ENCODE data around the gene TYW1B.
"Not testable (repeated sequence)": the region's sequence is repeated elsewhere in the genome, so short reads cannot be mapped to it uniquely, and the experiment has no call there.

Gene TYW1B

GRCh38 chr7:72704894-72705293 is 123.1 kb downstream of the TYW1B start:
- in situ Hi-C loops (cut with MboI; ENCODE audit: low sequenced_read_pairs) = no loop called here

- in situ Hi-C loops (cut with MboI; ENCODE audit: low sequenced_read_pairs) = not testable (repeated sequence)
These were observed 127.5 kb downstream of the TYW1B start for GRCh38 chr7:72700548-72700947.

- in situ Hi-C loops (cut with MboI; ENCODE audit: low sequenced_read_pairs) = not testable (repeated sequence)
These were observed 130.9 kb downstream of the TYW1B start for GRCh38 chr7:72697066-72697465.

GRCh38 chr7:72696643-72697042 is 131.4 kb downstream of the TYW1B start:
- in situ Hi-C loops (cut with MboI; ENCODE audit: low sequenced_read_pairs) = not testable (repeated sequence)

GRCh38 chr7:72695482-72695881 is 132.5 kb downstream of the TYW1B start:
- in situ Hi-C loops (cut with MboI; ENCODE audit: low sequenced_read_pairs) = not testable (repeated sequence)

- in situ Hi-C loops (cut with MboI; ENCODE audit: low sequenced_read_pairs) = not testable (repeated sequence)
These were observed 136.6 kb downstream of the TYW1B start for GRCh38 chr7:72691442-72691841.

- in situ Hi-C loops (cut with MboI; ENCODE audit: low sequenced_read_pairs) = not testable (repeated sequence)
These were observed 137.8 kb downstream of the TYW1B start for GRCh38 chr7:72690177-72690576.

DNA sequence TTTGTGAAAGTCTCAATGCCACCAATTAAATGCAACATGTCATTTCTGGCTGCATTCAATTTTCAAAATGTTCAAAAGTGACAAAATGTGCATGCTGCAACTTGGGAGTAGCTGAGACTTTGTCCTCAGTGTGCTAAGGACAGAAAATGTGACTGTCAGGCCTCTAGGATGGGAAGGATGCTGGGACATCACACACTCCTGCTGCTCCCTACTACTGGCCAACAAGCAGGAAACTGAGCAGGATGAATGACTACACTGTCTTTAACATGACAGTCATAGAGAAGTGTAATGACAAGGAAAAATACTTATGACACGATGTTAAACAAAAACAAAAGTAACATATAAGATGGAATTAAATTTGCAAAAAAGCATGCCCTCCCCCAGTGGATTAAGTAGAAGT is 138.7 kb downstream of the TYW1B start:
- in situ Hi-C loops (cut with MboI; ENCODE audit: low sequenced_read_pairs) = not testable (repeated sequence)

DNA sequence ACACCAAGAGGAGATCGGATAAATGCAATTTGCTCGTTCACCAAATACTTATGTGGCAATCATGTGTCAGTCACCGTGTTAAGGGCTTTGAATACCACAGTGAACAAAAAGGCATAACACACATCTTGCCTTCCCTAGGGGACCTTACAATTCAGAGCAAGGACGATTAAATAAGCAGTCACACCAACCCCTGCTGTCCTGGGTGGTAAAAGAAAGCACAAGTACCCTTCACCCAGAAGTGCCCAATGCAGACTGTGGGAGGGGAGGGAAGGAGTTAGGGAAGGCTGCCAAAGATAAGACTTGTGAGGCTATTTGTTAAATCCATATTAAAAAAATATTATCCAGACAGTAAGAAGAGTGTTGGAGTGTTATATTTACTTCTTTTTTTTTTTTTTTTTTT is 146.8 kb downstream of the TYW1B start:
- in situ Hi-C loops (cut with MboI; ENCODE audit: low sequenced_read_pairs) = not testable (repeated sequence)

DNA sequence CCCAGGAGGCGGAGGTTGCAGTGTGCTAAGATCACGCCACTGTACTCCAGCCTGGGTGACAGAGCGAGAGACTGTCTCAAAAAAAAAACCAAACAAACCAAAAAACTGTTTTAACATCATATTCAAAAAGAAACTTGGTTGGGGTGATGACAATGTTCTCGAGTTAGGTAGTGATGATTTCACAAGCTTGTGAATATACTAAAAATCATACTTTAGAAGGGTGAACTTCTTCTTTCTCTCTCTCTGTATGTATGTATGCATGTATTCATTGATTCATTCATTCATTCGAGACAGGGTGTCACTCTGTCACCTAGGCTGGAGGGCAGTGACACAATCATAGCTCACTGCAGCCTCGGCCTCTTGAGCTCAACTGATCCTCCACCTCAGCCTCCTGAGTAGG is 151.1 kb downstream of the TYW1B start:
- in situ Hi-C loops (cut with MboI; ENCODE audit: low sequenced_read_pairs) = not testable (repeated sequence)

DNA sequence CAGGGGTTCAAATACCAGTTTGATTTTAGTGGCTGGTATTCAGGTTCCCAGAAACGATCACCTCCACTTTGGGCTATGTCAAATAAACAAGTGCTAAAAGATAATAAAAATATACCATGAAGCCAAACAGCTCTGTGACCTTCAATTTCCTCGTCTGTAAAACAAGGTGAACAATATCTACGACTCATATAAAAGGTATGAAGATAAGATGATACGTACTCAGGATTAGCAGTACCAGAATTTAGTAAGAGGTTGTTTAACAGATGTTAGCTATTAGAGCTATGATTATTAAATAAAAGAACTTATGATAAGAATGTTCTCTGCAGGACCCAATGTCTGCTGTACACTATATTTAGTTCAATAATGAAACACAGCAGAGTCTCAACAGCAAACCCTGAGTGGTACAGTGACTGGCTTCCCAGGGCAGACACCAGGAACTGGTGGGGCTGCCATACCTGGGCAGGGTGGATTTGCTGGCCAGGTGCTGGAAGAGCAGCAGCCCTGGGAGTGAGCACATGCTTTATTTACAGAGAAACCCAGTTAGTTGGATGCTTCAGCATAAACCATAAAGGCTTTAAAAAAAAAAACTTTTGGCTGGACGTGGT is 151.8 kb downstream of the TYW1B start:
- in situ Hi-C loops (cut with MboI; ENCODE audit: low sequenced_read_pairs) = not testable (repeated sequence)

GRCh38 chr7:72675686-72676085 is 152.3 kb downstream of the TYW1B start:
- in situ Hi-C loops (cut with MboI; ENCODE audit: low sequenced_read_pairs) = not testable (repeated sequence)

DNA sequence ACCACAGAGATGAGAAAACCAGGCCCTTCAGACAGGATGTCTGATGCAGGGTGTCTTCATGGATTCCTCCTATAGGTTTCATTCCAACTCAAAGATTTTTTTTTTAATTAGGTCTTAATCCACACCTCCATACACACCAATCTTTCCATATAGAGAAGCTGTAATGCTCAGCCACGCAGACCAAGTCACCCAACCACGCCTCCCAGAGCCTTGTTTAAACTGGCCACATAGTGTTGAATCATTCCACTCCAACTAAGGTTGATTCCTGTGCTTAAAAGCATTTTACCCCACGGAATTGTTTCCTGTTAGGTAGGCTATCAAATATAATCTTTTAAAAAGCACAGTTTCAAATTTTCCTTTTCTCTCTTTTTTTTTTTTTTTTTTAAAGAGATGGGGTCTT is 153.6 kb downstream of the TYW1B start:
- in situ Hi-C loops (cut with MboI; ENCODE audit: low sequenced_read_pairs) = no loop called here

- in situ Hi-C loops (cut with MboI; ENCODE audit: low sequenced_read_pairs) = not testable (repeated sequence)
These were observed 157.2 kb downstream of the TYW1B start for GRCh38 chr7:72670850-72671249.

- in situ Hi-C loops (cut with MboI; ENCODE audit: low sequenced_read_pairs) = not testable (repeated sequence)
These were observed 159.6 kb downstream of the TYW1B start for GRCh38 chr7:72668435-72668834.

DNA sequence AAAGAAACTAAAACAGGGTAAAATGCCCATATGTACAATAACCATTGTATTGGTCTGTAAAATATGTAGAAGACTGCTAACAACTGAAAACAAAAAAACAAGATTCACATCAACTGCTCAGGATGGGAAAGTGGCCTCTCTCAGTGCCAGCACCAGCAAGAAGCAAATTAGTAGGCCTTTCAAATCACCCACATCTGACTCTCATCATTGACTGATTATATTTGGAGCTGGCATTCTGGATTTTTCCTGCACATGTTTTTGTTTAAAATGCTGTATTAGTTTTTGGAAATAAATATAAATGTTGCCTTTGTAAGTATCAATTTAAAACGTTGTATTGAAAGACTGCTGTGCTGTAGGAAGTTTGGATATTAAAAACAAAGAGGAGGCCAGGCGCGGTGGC is 161.0 kb downstream of the TYW1B start:
- in situ Hi-C loops (cut with MboI; ENCODE audit: low sequenced_read_pairs) = not testable (repeated sequence)

GRCh38 chr7:72648574-72648973 is 179.4 kb downstream of the TYW1B start:
- in situ Hi-C loops (cut with MboI; ENCODE audit: low sequenced_read_pairs) = not testable (repeated sequence)

DNA sequence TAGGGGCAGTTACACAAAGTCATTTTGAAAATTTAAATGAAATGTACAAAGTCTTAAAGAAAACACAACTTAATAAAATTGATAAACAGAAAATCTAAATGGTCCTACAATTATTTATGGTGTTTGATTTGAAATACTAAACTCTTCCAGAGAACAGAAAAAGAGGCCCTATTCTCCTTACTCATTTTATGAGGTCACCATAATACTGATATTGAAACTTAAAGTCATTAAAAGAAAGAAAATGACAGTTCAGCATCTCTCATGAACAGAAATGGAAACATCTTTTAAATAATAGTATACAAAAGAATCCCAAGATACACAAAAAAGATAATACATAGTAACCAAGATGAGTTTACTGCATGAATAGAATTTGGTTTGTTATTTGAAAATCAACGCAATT is 184.3 kb downstream of the TYW1B start:
- in situ Hi-C loops (cut with MboI; ENCODE audit: low sequenced_read_pairs) = not testable (repeated sequence)

GRCh38 chr7:72641485-72642248 is 186.3 kb downstream of the TYW1B start:
- in situ Hi-C loops (cut with MboI; ENCODE audit: low sequenced_read_pairs) = not testable (repeated sequence)

GRCh38 chr7:72640740-72641139 is 187.3 kb downstream of the TYW1B start:
- in situ Hi-C loops (cut with MboI; ENCODE audit: low sequenced_read_pairs) = not testable (repeated sequence)

DNA sequence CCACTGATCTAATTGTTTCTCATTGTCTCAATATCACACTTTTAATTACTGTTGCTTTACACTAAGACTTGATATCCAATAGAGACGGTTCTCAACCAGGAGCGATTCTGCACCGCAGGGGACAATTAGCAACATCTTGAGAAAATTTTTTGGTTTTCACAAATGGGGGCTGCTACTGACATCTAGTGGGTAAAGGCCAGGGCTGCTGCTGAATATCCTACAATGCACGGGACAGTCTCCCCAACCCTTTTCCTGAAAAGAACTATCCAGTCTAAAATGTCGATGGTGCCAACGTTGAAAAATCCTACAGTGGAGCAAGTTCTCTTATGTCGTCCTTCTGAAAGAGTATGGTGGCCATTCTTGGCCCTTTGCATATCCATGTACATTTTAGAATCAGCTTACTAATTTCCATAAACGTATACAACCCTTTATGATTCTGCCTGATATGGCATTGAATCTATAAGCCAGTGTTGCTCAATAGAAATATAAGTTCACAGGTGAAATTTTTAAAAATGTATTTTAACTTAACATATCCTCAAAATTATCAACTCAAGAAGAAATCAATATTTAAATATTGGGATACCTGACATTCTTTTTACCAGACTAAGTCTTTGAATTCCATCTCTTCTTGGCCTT is 192.6 kb downstream of the TYW1B start:
- in situ Hi-C loops (cut with MboI; ENCODE audit: low sequenced_read_pairs) = not testable (repeated sequence)

DNA sequence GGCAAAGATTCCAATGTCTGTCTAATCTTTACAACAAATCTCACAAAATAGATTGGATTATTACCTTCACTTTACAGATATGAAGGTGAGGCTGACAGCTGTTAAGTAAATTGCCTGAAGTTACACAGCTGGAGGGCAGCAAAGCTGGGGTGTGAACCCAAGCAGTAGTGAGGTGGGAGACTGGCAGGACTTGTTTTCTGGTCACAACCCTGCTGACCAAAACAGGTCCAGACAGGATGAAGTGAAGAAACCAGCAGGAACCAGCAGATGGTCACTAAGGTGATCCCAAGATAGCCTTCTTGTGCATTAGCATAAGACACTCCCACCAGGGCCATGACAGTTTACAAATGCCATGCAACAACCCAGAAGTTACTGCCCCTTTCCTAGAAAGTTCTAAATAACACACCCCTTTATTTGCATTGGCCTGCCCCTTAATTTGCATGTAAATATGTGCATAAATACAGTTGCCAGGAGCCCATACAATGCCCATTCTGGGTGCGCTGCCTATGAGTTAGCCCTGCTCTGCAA is 195.2 kb downstream of the TYW1B start:
- in situ Hi-C loops (cut with MboI; ENCODE audit: low sequenced_read_pairs) = not testable (repeated sequence)

Measured in HL-60/S4 (cell line).